ENCODE results near the gene SLC36A2. TPM values are rescaled to one million over a fixed set of nuclear protein-coding genes. Genes with fewer than 3 reads are reported as not detected.

SLC36A2 gene
- total RNA-seq, 1 donor = not detected

- TF ChIP-seq CTCF (IDR thresholded peaks at IDR 0.05; ENCODE audit: insufficient read depth, low read length) = no peak
- no peak overlapping the region for H3K4me3 ChIP-seq (ENCODE audit: low read depth, low read length)
- DNase-seq (ENCODE audit: low read depth) = no peak
These were observed 8.6 kb downstream of the SLC36A2 start for GRCh38 chr5:151338734-151339133.

- no peak for TF ChIP-seq CTCF (IDR thresholded peaks at IDR 0.05; ENCODE audit: insufficient read depth, low read length)
- DNase-seq (ENCODE audit: low read depth) = no peak
- no peak overlapping the region for H3K4me3 ChIP-seq (ENCODE audit: low read depth, low read length)
These were observed 14.5 kb downstream of the SLC36A2 start for GRCh38 chr5:151332857-151333256.

- no peak for DNase-seq (ENCODE audit: low read depth)
- no peak overlapping the region for H3K4me3 ChIP-seq (ENCODE audit: low read depth, low read length)
- no peak for TF ChIP-seq CTCF (IDR thresholded peaks at IDR 0.05; ENCODE audit: insufficient read depth, low read length)
These were observed 18.6 kb downstream of the SLC36A2 start for GRCh38 chr5:151328734-151329133.

- no peak for DNase-seq (ENCODE audit: low read depth)
- TF ChIP-seq CTCF (IDR thresholded peaks at IDR 0.05; ENCODE audit: insufficient read depth, low read length) = no peak
- no peak overlapping the region for H3K4me3 ChIP-seq (ENCODE audit: low read depth, low read length)
These were observed 19.8 kb downstream of the SLC36A2 start for GRCh38 chr5:151327585-151327984.

GRCh38 chr5:151326266-151326665 lies 21.1 kb downstream of the SLC36A2 start:
- TF ChIP-seq CTCF (IDR thresholded peaks at IDR 0.05; ENCODE audit: insufficient read depth, low read length) = no peak
- H3K4me3 ChIP-seq (ENCODE audit: low read depth, low read length) = no peak overlapping the region

GRCh38 chr5:151320481-151320880 lies 26.9 kb downstream of the SLC36A2 start:
- TF ChIP-seq CTCF (IDR thresholded peaks at IDR 0.05; ENCODE audit: insufficient read depth, low read length) = no peak
- no peak overlapping the region for H3K4me3 ChIP-seq (ENCODE audit: low read depth, low read length)
- DNase-seq (ENCODE audit: low read depth) = no peak

More at GRCh38 chr5:151326266-151326665, 21.1 kb downstream of the SLC36A2 start:
- no peak for DNase-seq (ENCODE audit: low read depth)
